Muscle layer of colon (tissue), 2 donors: ENCODE measurements around the gene CCNY.

Experiments
- H3K27ac ChIP-seq: one replicate; pipeline ENCODE4 v1.7.0; 2013; ENCODE audit warnings: low read depth, mild to moderate bottlenecking, low read length, moderate library complexity
- H3K27me3 ChIP-seq, 2 donors: one replicate each; pipeline ENCODE4 v1.7.0; 2013; ENCODE audit warnings: low read length in 2 of 2, mild to moderate bottlenecking in 2 of 2; ENCODE audit not compliant: insufficient read depth in 2 of 2, control insufficient read depth in 1 of 2
- H3K36me3 ChIP-seq: one replicate; pipeline ENCODE4 v1.7.0; 2013; ENCODE audit warnings: mild to moderate bottlenecking, low read length; ENCODE audit not compliant: insufficient read depth
- H3K4me1 ChIP-seq: one replicate; pipeline ENCODE4 v1.7.0; 2013; ENCODE audit warnings: mild to moderate bottlenecking, low read length; ENCODE audit not compliant: insufficient read depth
- H3K4me3 ChIP-seq, 2 donors: one replicate each; pipeline ENCODE4 v1.7.0; 2013; ENCODE audit warnings: low read length in 2 of 2, low read depth in 1 of 2, mild to moderate bottlenecking in 1 of 2, moderate library complexity in 1 of 2
- H3K9ac ChIP-seq: one replicate; pipeline ENCODE4 v1.7.0; 2013; ENCODE audit warnings: low read length
- H3K9me3 ChIP-seq: one replicate; pipeline ENCODE4 v1.7.0; 2013; ENCODE audit warnings: mild to moderate bottlenecking, low read length
- donor health status: abdominal sarcoma.
- donor health status: Adenocarcinoma of cecum.

CCNY gene

DNA sequence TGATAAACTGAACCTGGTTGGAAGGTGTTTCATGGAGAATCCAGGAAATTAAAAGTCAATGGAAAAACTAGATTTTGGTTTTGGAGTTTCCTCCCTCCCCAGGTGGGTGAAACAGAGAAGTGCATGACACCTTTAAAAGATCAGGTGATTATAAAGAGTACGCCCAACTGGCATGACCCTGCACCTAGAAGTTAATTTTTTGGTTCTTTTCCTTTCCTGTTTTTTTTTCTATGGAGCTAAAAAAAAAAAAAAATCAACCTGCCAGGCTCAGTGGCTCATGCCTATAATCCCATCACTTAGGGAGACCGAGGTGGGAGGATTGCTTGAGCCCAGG lies 276.8 kb downstream of the CCNY start:
- H3K36me3 ChIP-seq = no peaks in the 10 kb centered on the region
- no peaks in the 10 kb centered on the region for H3K4me1 ChIP-seq
- H3K4me3 ChIP-seq = no peak overlapping the region
- H3K27ac ChIP-seq = no peak overlapping the region
- H3K9ac ChIP-seq = no peak overlapping the region
- H3K27me3 ChIP-seq = peaks cover 0 to 7% of the 10 kb centered on the region in 2 donors
- H3K9me3 ChIP-seq = no peaks in the 10 kb centered on the region

DNA sequence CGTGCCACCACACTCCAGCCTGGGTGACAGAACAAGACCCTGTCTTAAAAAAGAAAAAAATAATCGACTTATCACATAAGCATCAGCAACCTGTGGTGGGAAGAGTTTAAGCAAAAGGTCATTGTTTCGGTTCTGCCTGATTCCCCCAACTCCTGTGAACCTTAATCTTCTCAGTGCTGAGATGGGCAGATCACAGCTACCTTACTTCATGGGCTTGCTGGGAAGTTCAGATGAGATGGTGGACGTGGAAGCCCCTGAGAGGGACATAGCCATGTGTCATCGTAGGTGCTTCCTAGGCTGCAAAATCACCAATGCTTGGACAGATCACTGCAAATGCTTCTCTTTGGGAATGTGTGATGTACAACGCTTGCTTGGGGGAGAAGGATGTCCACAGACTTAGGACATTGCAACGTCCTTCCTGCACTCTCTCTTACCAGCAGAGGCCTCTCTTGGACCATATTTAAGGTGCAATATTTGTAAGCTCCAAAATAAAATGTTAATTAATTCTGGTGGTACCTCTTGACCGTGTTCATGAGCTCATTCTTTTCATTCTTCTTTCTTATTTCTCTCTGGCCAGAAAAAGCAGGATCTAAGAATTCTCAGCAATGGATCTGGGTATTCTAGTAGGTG lies 277.4 kb downstream of the CCNY start:
- Histone ChIP-seq H3K27ac (no peak overlapping the region), H3K4me3 (no peak overlapping the region), H3K4me1 (no peaks in the 10 kb centered on the region), H3K9ac (no peak overlapping the region), H3K27me3 (peaks cover 0 to under 1% of the 10 kb centered on the region in 2 donors), H3K9me3 (no peaks in the 10 kb centered on the region), H3K36me3 (no peaks in the 10 kb centered on the region)

DNA sequence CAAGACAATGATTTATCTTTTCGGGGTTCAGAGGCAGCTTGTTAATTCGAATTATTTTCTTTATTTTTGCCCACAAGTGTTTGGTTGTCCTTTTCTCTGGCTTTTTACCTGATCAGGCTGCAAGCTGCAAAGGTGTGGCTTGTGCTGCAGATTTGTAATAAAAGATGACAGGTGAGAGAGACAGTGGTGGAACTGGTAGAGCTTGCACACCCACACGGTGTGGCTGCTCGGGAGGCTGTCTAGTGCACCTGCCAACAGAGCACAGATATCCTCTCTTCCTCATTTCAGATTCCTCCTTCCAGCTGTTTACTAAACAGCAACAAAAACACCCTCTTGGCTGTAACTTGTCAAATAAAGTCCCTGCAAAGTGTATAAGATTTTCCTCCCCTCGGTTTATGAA lies 278.0 kb downstream of the CCNY start:
- H3K36me3 ChIP-seq = no peaks in the 10 kb centered on the region
- no peaks in the 10 kb centered on the region for H3K9me3 ChIP-seq
- no peaks in the 10 kb centered on the region for H3K27me3 ChIP-seq
- no peak overlapping the region for H3K27ac ChIP-seq
- no peaks in the 10 kb centered on the region for H3K4me1 ChIP-seq
- H3K4me3 ChIP-seq = no peak overlapping the region
- H3K9ac ChIP-seq = no peak overlapping the region
